Measurements from ENCODE around the gene PROZ.

- no peak for TF ChIP-seq CTCF (IDR thresholded peaks at IDR 0.05; ENCODE audit: insufficient read depth, low read length, poor library complexity, severe bottlenecking)
- TF ChIP-seq EZH2phosphoT487 (conservative IDR thresholded peaks at IDR 0.05; ENCODE audit: low read length), result no peak
These were observed 18.9 kb upstream of the PROZ start for GRCh38 chr13:113139577-113139976.
